Stimulated activated CD8-positive, alpha-beta memory T cell treated with anti-CD3 and anti-CD28 coated beads, Interleukin-7, amount 100 ng/mL, for 48 hours (primary cell): Measurements from ENCODE around the gene BIN1.

Experiments used
- DNase-seq, 2 donors: peaks; one replicate each; pipeline ENCODE4 v3.0.0-alpha.2; 2020; ENCODE audit warnings: low read depth in 1 of 2; ENCODE audit errors: extremely low read depth in 1 of 2

Gene BIN1

DNA sequence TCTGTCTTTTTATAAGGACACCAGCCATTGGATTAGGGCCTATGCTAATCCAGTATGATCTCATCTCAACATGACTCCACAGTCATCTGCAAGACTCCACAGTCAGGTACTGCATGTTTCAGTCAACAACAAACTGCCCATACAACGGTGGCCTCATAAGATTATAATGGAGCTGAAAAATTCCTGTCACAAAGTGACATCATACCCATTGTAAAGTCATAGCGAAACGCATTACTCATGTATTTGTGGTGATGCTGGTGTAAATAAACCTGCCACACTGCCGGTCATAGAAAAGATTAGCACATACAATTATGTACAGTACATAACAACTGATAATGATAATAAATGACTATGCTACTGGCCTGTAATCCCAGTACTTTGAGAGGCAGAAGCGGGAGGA lies 106.0 kb downstream of the BIN1 start:
- DNase-seq, result no peak

DNA sequence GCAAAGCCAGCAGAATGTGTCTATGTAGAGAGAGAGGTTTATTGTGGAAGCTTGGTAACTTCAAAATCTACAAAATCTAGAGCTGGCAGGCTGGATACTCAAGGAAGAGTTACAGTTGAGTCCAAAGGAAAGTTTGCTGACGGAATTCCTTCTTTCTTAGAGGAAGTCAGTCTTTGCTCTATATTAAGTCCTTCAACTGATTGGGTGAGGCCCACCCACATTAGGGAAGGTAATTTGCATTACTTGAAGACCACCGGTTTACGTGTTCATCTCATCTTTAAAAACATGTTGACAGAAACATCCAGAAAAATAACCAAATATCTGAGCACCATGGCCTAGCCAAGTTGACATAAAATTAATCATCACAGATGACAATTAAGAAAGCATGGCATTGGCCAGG lies 106.8 kb downstream of the BIN1 start:
- DNase-seq, result no peak

DNA sequence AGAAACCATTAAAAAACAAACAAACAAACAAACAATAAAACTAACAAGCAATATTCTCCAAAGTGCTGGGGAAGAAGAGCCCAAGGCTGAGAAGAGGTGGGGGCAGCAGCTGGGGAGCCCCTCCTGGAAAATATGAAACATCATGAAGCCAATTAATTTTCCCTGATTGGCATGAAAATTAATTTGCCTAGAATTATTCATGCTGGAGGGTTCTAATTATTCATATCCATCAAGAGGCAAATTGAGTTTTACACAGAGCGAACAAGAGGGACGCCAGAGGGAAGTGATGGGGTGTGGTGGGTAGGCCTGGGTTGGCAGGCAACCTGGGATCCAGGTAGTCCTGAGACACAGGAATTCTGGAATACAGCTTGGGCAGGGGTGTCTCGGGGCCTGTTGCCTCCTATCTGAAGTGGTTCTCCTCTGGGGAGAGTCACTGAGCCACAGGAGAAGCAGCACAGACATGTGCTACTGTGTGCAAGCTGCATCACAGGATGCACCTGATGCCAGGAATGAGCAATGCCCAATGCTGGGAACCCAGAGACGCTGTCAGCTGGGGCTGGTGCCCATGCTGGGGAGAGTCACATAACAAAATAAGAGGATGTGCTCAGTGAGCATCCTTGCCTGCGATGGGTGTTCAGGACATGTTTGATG lies 107.7 kb downstream of the BIN1 start:
- no peak for DNase-seq

DNA sequence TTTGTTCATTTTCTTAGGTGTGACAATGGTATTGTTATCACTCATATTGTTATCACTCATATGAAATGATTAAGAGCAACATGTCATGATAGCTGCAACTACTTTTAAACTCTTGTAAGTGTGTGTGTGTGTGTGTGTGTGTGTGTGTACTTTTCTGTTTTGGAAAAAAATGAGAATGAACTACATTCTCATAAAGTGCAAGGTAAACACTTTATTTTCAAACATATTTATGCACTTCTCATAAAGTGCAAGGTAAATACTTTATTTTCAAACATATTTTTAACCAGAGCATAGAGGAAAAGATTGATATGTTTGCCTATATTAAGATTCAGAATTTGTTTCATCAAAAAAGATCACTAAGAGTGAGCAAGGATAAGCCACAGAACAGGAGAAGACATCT lies 108.5 kb downstream of the BIN1 start:
- no peak for DNase-seq
